GM23338 (cell line): Measurements from ENCODE around the gene RBBP8. TPM values are rescaled to one million over a fixed set of nuclear protein-coding genes. Genes with fewer than 3 reads are reported as not detected.

Experiments used
- ATAC-seq: fragments of 200-7000 bp; cut with Tn5 transposase; 3 replicates; pipeline ENCODE4 v1.9.1; 2020
- DNase-seq: peaks from one replicate; pipeline ENCODE4 v3.0.0-alpha.2; 2015; ENCODE audit warnings: low spot score
- H2AFZ ChIP-seq: fragments of 200-600 bp; sonication (generic); 2 replicates; pipeline ENCODE4 v1.8.0; 2016; ENCODE audit warnings: antibody characterized with exemption, mild to moderate bottlenecking, moderate library complexity
- H3F3A ChIP-seq: fragments of 200-600 bp; sonication (generic); replicated peaks from 2 replicates; pipeline ENCODE4 v1.8.0; 2017; ENCODE audit warnings: antibody characterized with exemption, mixed run types, low read depth
- H3K27ac ChIP-seq: fragments of 200-600 bp; sonication (generic); 2 replicates; pipeline ENCODE4 v1.6.1; 2016; ENCODE audit warnings: low read depth
- H3K27me3 ChIP-seq: fragments of 200-600 bp; sonication (generic); 2 replicates; pipeline ENCODE4 v1.8.0; 2016; ENCODE audit warnings: mild to moderate bottlenecking, mixed run types, moderate library complexity; ENCODE audit not compliant: insufficient read depth
- H3K36me3 ChIP-seq: fragments of 200-600 bp; sonication (generic); 2 replicates; pipeline ENCODE4 v1.8.0; 2016; ENCODE audit warnings: mild to moderate bottlenecking; ENCODE audit not compliant: insufficient read depth
- H3K4me1 ChIP-seq: fragments of 200-600 bp; sonication (generic); 2 replicates; pipeline ENCODE4 v1.8.0; 2016; ENCODE audit warnings: mild to moderate bottlenecking, moderate library complexity; ENCODE audit not compliant: insufficient read depth
- H3K4me2 ChIP-seq: fragments of 200-600 bp; sonication (generic); 2 replicates; pipeline ENCODE4 v1.7.1; 2017; ENCODE audit warnings: mixed run types
- H3K4me3 ChIP-seq: fragments of 200-600 bp; sonication (generic); 2 replicates; pipeline ENCODE4 v1.6.1; 2016; ENCODE audit warnings: mixed run types
- H3K79me2 ChIP-seq: fragments of 200-600 bp; sonication (generic); replicated peaks from 2 replicates; pipeline ENCODE4 v1.8.0; 2017; ENCODE audit warnings: mild to moderate bottlenecking; ENCODE audit not compliant: insufficient read depth
- H3K9me2 ChIP-seq: fragments of 200-600 bp; sonication (generic); 2 replicates; pipeline ENCODE4 v1.8.0; 2017; ENCODE audit not compliant: insufficient read depth
- H4K20me1 ChIP-seq: fragments of 200-600 bp; sonication (generic); replicated peaks from 2 replicates; pipeline ENCODE4 v1.8.0; 2017; ENCODE audit warnings: mild to moderate bottlenecking; ENCODE audit not compliant: insufficient read depth
- H3K27ac Mint-ChIP-seq: 2 replicates; pipeline ENCODE4 v1.8.0; 2020; ENCODE audit warnings: inconsistent platforms, mild to moderate bottlenecking, moderate library complexity, mixed read lengths
- H3K27me3 Mint-ChIP-seq: 3 replicates; pipeline ENCODE4 v1.8.0; 2022; ENCODE audit warnings: low read depth, mild to moderate bottlenecking, moderate library complexity, mixed read lengths, inconsistent platforms; ENCODE audit not compliant: insufficient read depth, poor library complexity
- H3K36me3 Mint-ChIP-seq: 3 replicates; pipeline ENCODE4 v1.8.0; 2021; ENCODE audit warnings: low read depth, mild to moderate bottlenecking, inconsistent platforms, moderate library complexity, mixed read lengths
- H3K4me1 Mint-ChIP-seq: 3 replicates; pipeline ENCODE4 v1.8.0; 2020; ENCODE audit warnings: mild to moderate bottlenecking, inconsistent platforms, mixed read lengths
- H3K4me3 Mint-ChIP-seq: 3 replicates; pipeline ENCODE4 v1.8.0; 2021; ENCODE audit warnings: moderate library complexity, mild to moderate bottlenecking, inconsistent platforms, mixed read lengths
- H3K9me3 Mint-ChIP-seq: 3 replicates; pipeline ENCODE4 v1.8.0; 2020; ENCODE audit warnings: moderate library complexity, mild to moderate bottlenecking, inconsistent platforms, mixed read lengths
- CREB1 ChIP-seq: fragments of 250-450 bp; sonication (Bioruptor Pico); IDR thresholded peaks from 2 replicates; pipeline ENCODE4 v1.5.0; 2020; ENCODE audit warnings: low read depth, mild to moderate bottlenecking, moderate library complexity
- EZH2 ChIP-seq: fragments of 200-600 bp; sonication (generic); IDR thresholded peaks from one replicate; pipeline ENCODE4 v1.8.0; 2017; ENCODE audit warnings: antibody characterized with exemption, mild to moderate bottlenecking, low read depth; ENCODE audit not compliant: unreplicated experiment
- EZH2phosphoT487 ChIP-seq: fragments of 200-600 bp; sonication (generic); IDR thresholded peaks from one replicate; pipeline ENCODE4 v1.8.1; 2018; ENCODE audit warnings: antibody characterized with exemption; ENCODE audit not compliant: unreplicated experiment
- JUNB ChIP-seq: IDR thresholded peaks from one replicate; pipeline ENCODE4 v1.6.1; 2016; ENCODE audit warnings: antibody characterized with exemption; ENCODE audit not compliant: unreplicated experiment
- NANOG ChIP-seq: IDR thresholded peaks from 2 replicates; pipeline ENCODE4 v1.6.1; 2016; ENCODE audit warnings: antibody characterized with exemption, borderline replicate concordance
- POLR2AphosphoS5 ChIP-seq: IDR thresholded peaks from 2 replicates; pipeline ENCODE4 v1.6.1; 2016; ENCODE audit warnings: antibody characterized with exemption, low read depth
- ZNF114 ChIP-seq: fragments of 250-450 bp; sonication (Bioruptor Pico); IDR thresholded peaks from 2 replicates; pipeline ENCODE4 v1.5.0; 2020; ENCODE audit warnings: mild to moderate bottlenecking, moderate library complexity
- ZNF462 ChIP-seq: fragments of 250-450 bp; sonication (Bioruptor Pico); IDR thresholded peaks from 2 replicates; pipeline ENCODE4 v1.5.0; 2020; ENCODE audit warnings: mild to moderate bottlenecking, moderate library complexity
- polyA plus RNA-seq: library from polyadenylated mRNA; unstranded; fragments of >200 nt; fragmentation: Nextera tagmentation; extraction: Ambion mirVana; gene quantifications from 2 replicates; pipeline ENCODE4 v1.2.1, GENCODE V29; 2016
- total RNA-seq: library from RNA; depleted of rRNA; stranded (reverse); fragments of >200 nt; shearing (Covaris generic); gene quantifications from 2 replicates; pipeline ENCODE4 v1.2.3, GENCODE V29; 2014
- TF ChIP-seq, protein P1 (sequence below), 2 experiments: fragments of 200-600 bp in 1 of 2; sonication (generic) in 1 of 2; conservative IDR thresholded peaks; 2 replicates each; pipeline versions ENCODE4 v1.5.1 to v1.6.1; 2016 to 2017; ENCODE audit warnings: antibody characterized with exemption in 2 of 2, low read depth in 2 of 2, mild to moderate bottlenecking in 2 of 2, moderate library complexity in 1 of 2
- TF ChIP-seq, protein P2 (sequence below): IDR thresholded peaks from 2 replicates; pipeline ENCODE4 v1.6.1; 2016; ENCODE audit warnings: antibody characterized with exemption
- TF ChIP-seq, protein P3 (sequence below): IDR thresholded peaks from one replicate; pipeline ENCODE4 v1.6.1; 2018; ENCODE audit warnings: antibody characterized with exemption; ENCODE audit not compliant: unreplicated experiment

The RBBP8 gene
- total and polyA plus RNA-seq, 2 experiments from 2014 or later: 53.3 to 55.6 TPM

GRCh38 chr18:22912149-22912548 lies 21.0 kb upstream of the RBBP8 start (continued):
- TF ChIP-seq, protein P1, sequence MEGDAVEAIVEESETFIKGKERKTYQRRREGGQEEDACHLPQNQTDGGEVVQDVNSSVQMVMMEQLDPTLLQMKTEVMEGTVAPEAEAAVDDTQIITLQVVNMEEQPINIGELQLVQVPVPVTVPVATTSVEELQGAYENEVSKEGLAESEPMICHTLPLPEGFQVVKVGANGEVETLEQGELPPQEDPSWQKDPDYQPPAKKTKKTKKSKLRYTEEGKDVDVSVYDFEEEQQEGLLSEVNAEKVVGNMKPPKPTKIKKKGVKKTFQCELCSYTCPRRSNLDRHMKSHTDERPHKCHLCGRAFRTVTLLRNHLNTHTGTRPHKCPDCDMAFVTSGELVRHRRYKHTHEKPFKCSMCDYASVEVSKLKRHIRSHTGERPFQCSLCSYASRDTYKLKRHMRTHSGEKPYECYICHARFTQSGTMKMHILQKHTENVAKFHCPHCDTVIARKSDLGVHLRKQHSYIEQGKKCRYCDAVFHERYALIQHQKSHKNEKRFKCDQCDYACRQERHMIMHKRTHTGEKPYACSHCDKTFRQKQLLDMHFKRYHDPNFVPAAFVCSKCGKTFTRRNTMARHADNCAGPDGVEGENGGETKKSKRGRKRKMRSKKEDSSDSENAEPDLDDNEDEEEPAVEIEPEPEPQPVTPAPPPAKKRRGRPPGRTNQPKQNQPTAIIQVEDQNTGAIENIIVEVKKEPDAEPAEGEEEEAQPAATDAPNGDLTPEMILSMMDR (conservative IDR thresholded peaks at IDR 0.05; ENCODE audit: low read depth in 2 of 2): no peak

- H3K27ac ChIP-seq: no peak overlapping the region
- H3K27me3 ChIP-seq: no peaks in the 10 kb centered on the region
- no peak overlapping the region for H2AFZ ChIP-seq
- no peaks in the 10 kb centered on the region for H3K9me2 ChIP-seq
- peaks cover 4% of the 10 kb centered on the region; the same call in 1 of the 3 replicates for H3K9me3 Mint-ChIP-seq
- H3K4me3 Mint-ChIP-seq: no peak overlapping the region
- H3K79me2 ChIP-seq: no peaks in the 10 kb centered on the region
- no peak for DNase-seq
- H3K4me3 ChIP-seq: no peak overlapping the region
- H3K4me2 ChIP-seq: peak overlapping the region; percentile 62; the same call in 1 of the 2 replicates
- H3K36me3 ChIP-seq: no peaks in the 10 kb centered on the region
- H3K4me1 Mint-ChIP-seq: peaks cover 48% of the 10 kb centered on the region
- H3K27ac Mint-ChIP-seq: no peak overlapping the region
- no peaks in the 10 kb centered on the region for H4K20me1 ChIP-seq
- H3F3A ChIP-seq: no peaks in the 10 kb centered on the region
- peaks cover 38% of the 10 kb centered on the region for H3K4me1 ChIP-seq
- peaks cover 3% of the 10 kb centered on the region; the same call in 1 of the 3 replicates for H3K36me3 Mint-ChIP-seq
- ATAC-seq: no peak
- no peaks in the 10 kb centered on the region for H3K27me3 Mint-ChIP-seq
- TF ChIP-seq ZNF462 (CRISPR knock-in tag) (no peak), JUNB (no peak), EZH2 (no peak), ZNF114 (no peak), CREB1 (CRISPR knock-in tag) (no peak), EZH2phosphoT487 (no peak), POLR2AphosphoS5 (no peak), NANOG (no peak)
- TF ChIP-seq, protein P2, sequence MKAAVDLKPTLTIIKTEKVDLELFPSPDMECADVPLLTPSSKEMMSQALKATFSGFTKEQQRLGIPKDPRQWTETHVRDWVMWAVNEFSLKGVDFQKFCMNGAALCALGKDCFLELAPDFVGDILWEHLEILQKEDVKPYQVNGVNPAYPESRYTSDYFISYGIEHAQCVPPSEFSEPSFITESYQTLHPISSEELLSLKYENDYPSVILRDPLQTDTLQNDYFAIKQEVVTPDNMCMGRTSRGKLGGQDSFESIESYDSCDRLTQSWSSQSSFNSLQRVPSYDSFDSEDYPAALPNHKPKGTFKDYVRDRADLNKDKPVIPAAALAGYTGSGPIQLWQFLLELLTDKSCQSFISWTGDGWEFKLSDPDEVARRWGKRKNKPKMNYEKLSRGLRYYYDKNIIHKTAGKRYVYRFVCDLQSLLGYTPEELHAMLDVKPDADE: no peak
- TF ChIP-seq, protein P3, sequence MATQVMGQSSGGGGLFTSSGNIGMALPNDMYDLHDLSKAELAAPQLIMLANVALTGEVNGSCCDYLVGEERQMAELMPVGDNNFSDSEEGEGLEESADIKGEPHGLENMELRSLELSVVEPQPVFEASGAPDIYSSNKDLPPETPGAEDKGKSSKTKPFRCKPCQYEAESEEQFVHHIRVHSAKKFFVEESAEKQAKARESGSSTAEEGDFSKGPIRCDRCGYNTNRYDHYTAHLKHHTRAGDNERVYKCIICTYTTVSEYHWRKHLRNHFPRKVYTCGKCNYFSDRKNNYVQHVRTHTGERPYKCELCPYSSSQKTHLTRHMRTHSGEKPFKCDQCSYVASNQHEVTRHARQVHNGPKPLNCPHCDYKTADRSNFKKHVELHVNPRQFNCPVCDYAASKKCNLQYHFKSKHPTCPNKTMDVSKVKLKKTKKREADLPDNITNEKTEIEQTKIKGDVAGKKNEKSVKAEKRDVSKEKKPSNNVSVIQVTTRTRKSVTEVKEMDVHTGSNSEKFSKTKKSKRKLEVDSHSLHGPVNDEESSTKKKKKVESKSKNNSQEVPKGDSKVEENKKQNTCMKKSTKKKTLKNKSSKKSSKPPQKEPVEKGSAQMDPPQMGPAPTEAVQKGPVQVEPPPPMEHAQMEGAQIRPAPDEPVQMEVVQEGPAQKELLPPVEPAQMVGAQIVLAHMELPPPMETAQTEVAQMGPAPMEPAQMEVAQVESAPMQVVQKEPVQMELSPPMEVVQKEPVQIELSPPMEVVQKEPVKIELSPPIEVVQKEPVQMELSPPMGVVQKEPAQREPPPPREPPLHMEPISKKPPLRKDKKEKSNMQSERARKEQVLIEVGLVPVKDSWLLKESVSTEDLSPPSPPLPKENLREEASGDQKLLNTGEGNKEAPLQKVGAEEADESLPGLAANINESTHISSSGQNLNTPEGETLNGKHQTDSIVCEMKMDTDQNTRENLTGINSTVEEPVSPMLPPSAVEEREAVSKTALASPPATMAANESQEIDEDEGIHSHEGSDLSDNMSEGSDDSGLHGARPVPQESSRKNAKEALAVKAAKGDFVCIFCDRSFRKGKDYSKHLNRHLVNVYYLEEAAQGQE: no peak
Observed at GRCh38 chr18:22912835-22913234, 20.3 kb upstream of the RBBP8 start.
